GM23248 (cell line): ENCODE data around the gene MFSD11.

Source experiments
- EZH2 ChIP-seq: fragments of 200-600 bp; sonication (generic); IDR thresholded peaks from 2 replicates; pipeline ENCODE4 v1.6.1; 2018; ENCODE audit warnings: antibody characterized with exemption, mild to moderate bottlenecking; ENCODE audit not compliant: insufficient read depth, poor library complexity, severe bottlenecking
- EZH2phosphoT487 ChIP-seq: fragments of 200-600 bp; sonication (generic); IDR thresholded peaks from 2 replicates; pipeline ENCODE4 v1.6.1; 2018; ENCODE audit warnings: antibody characterized with exemption, moderate library complexity, mild to moderate bottlenecking, low read depth; ENCODE audit not compliant: insufficient read depth

GRCh38 chr17:76797241-76797840, 59.4 kb downstream of the MFSD11 start:
- no peak for TF ChIP-seq EZH2
- TF ChIP-seq EZH2phosphoT487: no peak
